ENCODE results near the gene ARHGAP42. TPM values are rescaled to one million over a fixed set of nuclear protein-coding genes. Genes with fewer than 3 reads are reported as not detected.

The ARHGAP42 gene
- total RNA-seq, 3 donors from 2014 or later: 14.6 to 26.7 (median 26.2) TPM

DNA sequence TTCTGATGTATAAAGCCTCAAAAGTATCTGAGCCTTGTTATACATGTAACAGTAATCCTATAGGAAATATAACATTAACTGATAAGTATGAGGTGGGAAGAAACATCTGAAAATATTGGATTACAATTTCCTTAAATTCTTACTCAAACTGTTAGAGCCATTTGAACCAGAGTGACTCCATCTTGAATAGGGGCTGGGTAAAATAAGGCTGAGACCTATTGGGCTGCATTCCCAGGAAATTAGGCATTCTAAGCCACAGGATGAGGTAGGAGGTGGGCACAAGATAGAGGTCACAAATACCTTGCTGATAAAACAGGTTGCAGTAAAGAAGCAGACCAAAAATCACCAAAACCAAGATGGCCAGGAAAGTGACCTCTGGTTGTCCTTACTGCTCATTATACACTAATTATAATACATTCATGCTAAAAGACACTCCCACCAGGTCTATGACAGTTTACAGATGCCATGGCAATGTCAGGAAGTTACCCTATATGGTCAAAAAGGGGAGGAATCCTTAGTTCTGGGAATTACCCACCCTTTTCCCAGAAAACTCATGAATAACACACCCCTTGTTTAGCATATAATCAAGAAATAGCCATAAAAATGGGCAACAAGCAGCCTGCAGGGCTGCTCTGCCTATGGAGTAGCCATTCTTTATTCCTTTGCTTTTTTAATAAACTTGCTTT lies 327.7 kb downstream of the ARHGAP42 start:
- Histone ChIP-seq H3K4me1 (no peaks in the 10 kb centered on the region), H3K27me3 (no peaks in the 10 kb centered on the region), H3K9me3 (no peaks in the 10 kb centered on the region), H3K27ac (no peak overlapping the region), H3K4me3 (no peak overlapping the region), H3K36me3 (no peaks in the 10 kb centered on the region)
- intact Hi-C loops (cut with DNase I; ENCODE audit: low total_unique reads): no loop called here
- no peak for DNase-seq (ENCODE audit: low spot score in 2 of 2)
- TF ChIP-seq, protein P1, sequence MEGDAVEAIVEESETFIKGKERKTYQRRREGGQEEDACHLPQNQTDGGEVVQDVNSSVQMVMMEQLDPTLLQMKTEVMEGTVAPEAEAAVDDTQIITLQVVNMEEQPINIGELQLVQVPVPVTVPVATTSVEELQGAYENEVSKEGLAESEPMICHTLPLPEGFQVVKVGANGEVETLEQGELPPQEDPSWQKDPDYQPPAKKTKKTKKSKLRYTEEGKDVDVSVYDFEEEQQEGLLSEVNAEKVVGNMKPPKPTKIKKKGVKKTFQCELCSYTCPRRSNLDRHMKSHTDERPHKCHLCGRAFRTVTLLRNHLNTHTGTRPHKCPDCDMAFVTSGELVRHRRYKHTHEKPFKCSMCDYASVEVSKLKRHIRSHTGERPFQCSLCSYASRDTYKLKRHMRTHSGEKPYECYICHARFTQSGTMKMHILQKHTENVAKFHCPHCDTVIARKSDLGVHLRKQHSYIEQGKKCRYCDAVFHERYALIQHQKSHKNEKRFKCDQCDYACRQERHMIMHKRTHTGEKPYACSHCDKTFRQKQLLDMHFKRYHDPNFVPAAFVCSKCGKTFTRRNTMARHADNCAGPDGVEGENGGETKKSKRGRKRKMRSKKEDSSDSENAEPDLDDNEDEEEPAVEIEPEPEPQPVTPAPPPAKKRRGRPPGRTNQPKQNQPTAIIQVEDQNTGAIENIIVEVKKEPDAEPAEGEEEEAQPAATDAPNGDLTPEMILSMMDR (IDR thresholded peaks at IDR 0.05): no peak
- no peak for TF ChIP-seq POLR2AphosphoS5 (IDR thresholded peaks at IDR 0.05)
- no peak for TF ChIP-seq POLR2A (IDR thresholded peaks at IDR 0.05)

DNA sequence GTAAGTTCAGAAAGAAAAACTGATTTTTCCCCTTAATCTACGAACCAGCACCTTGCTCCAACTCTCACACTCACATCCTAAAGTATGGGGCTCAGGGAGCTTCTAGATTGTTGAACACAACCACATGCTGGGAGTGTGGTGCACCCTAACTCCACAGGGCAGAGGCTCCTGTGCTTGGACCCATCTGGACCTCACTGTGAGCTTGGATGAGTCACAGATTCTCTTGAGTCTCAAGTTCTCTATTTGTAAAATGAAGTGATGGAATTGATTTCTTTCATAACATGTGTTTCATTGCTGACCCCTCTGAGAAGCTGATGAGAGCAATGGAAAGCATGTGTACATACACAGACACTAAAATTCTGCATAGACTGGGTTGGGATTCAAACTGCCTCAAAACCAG lies 332.8 kb downstream of the ARHGAP42 start:
- H3K4me3 ChIP-seq: no peak overlapping the region
- intact Hi-C loops (cut with DNase I; ENCODE audit: low total_unique reads): no loop called here
- no peak overlapping the region for H3K27ac ChIP-seq
- no peak for DNase-seq (ENCODE audit: low spot score in 2 of 2)
- H3K27me3 ChIP-seq: no peaks in the 10 kb centered on the region
- TF ChIP-seq, protein P1 (IDR thresholded peaks at IDR 0.05): no peak
- TF ChIP-seq POLR2A (IDR thresholded peaks at IDR 0.05) (no peak), POLR2AphosphoS5 (IDR thresholded peaks at IDR 0.05) (no peak)
- no peaks in the 10 kb centered on the region for H3K36me3 ChIP-seq
- H3K9me3 ChIP-seq: no peaks in the 10 kb centered on the region
- H3K4me1 ChIP-seq: no peaks in the 10 kb centered on the region

DNA sequence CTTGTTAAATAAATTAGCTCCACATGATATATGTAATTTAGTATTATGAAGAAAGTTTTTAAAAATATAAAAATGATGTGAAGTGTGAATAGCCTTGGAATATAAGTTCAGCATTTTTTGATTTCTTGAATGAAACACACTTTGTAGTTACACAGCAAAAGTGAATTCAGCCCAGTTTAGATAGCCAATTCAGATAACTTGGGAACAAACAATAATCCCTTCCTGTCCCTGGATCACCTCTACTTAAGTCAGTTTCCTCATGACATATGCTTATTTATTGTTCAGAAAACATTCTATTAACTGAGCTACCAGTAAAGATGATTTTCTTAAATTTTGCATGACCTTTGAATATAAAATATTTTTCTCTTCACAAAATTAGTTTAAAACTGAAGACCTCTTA lies 335.2 kb downstream of the ARHGAP42 start:
- intact Hi-C loops (cut with DNase I; ENCODE audit: low total_unique reads): no loop called here
- Histone ChIP-seq H3K36me3 (no peaks in the 10 kb centered on the region), H3K9me3 (no peaks in the 10 kb centered on the region), H3K27me3 (no peaks in the 10 kb centered on the region), H3K27ac (no peak overlapping the region), H3K4me3 (no peak overlapping the region), H3K4me1 (no peaks in the 10 kb centered on the region)
- no peak for DNase-seq (ENCODE audit: low spot score in 2 of 2)
- TF ChIP-seq POLR2AphosphoS5 (IDR thresholded peaks at IDR 0.05) (no peak), POLR2A (IDR thresholded peaks at IDR 0.05) (no peak)
- TF ChIP-seq, protein P1 (IDR thresholded peaks at IDR 0.05): no peak

DNA sequence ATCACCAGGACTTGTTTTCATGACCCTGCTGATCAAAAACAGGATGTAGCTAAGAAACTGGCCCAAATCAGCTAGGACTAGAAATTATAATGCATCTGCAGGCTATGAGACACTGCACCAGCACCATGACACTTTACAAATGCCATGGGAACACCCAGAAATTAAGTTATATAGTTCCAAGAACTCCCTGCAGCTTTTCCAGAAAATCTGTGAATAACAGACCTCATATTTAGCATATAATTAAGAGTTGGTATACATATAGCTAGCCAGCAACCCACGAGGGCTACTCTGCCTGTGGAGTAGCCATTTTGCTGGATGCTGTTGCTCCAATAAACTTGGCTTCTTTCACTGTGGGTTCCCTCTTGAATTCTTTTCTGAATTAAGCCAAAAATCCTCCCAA lies 341.6 kb downstream of the ARHGAP42 start:
- Histone ChIP-seq H3K4me1 (no peaks in the 10 kb centered on the region), H3K4me3 (no peak overlapping the region), H3K9me3 (no peaks in the 10 kb centered on the region), H3K27ac (no peak overlapping the region), H3K27me3 (no peaks in the 10 kb centered on the region), H3K36me3 (no peaks in the 10 kb centered on the region)
- no peak for TF ChIP-seq POLR2AphosphoS5 (IDR thresholded peaks at IDR 0.05)
- TF ChIP-seq, protein P1 (IDR thresholded peaks at IDR 0.05): no peak
- no peak for TF ChIP-seq POLR2A (IDR thresholded peaks at IDR 0.05)
- no peak for DNase-seq (ENCODE audit: low spot score in 2 of 2)
- intact Hi-C loops (cut with DNase I; ENCODE audit: low total_unique reads): no loop called here

DNA sequence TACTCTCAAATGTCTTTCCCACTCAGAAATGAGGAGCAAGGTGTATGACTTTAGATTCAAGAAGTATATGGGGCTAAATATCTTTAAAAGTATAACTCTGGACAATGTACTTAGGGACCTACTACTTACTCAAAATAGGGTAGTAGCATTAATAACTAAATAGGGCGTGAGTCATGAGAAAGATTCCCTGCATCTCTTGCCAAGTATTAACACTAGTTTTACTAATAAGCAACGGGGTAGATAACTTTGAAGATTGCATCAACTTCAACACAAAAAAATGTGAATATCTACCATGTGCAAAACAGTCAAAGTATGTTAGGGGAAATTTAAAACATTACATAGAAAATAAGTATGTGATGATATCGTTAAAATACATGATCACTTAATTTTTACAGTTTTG lies 342.9 kb downstream of the ARHGAP42 start:
- H3K36me3 ChIP-seq: no peaks in the 10 kb centered on the region
- H3K4me1 ChIP-seq: no peaks in the 10 kb centered on the region
- H3K9me3 ChIP-seq: no peaks in the 10 kb centered on the region
- H3K4me3 ChIP-seq: no peak overlapping the region
- no peaks in the 10 kb centered on the region for H3K27me3 ChIP-seq
- TF ChIP-seq POLR2AphosphoS5 (IDR thresholded peaks at IDR 0.05) (no peak), POLR2A (IDR thresholded peaks at IDR 0.05) (no peak)
- TF ChIP-seq, protein P1 (IDR thresholded peaks at IDR 0.05): no peak
- DNase-seq (ENCODE audit: low spot score in 2 of 2): no peak
- no peak overlapping the region for H3K27ac ChIP-seq
- intact Hi-C loops (cut with DNase I; ENCODE audit: low total_unique reads): no loop called here
